GM18907 (cell line): ENCODE data around the gene CPEB1.
A peak's percentile ranks its signal among the peaks of the same experiment; 100 is the strongest.
"Not testable (repeated sequence)": the region's sequence is repeated elsewhere in the genome, so short reads cannot be mapped to it uniquely, and the experiment has no call there.

Experiments
- ATAC-seq: cut with Tn5 transposase; IDR thresholded peaks from one replicate; pipeline ENCODE4 v1.9.1; 2021; ENCODE audit warnings: mild to moderate bottlenecking, moderate library complexity; ENCODE audit not compliant: unreplicated experiment

CPEB1 gene

DNA sequence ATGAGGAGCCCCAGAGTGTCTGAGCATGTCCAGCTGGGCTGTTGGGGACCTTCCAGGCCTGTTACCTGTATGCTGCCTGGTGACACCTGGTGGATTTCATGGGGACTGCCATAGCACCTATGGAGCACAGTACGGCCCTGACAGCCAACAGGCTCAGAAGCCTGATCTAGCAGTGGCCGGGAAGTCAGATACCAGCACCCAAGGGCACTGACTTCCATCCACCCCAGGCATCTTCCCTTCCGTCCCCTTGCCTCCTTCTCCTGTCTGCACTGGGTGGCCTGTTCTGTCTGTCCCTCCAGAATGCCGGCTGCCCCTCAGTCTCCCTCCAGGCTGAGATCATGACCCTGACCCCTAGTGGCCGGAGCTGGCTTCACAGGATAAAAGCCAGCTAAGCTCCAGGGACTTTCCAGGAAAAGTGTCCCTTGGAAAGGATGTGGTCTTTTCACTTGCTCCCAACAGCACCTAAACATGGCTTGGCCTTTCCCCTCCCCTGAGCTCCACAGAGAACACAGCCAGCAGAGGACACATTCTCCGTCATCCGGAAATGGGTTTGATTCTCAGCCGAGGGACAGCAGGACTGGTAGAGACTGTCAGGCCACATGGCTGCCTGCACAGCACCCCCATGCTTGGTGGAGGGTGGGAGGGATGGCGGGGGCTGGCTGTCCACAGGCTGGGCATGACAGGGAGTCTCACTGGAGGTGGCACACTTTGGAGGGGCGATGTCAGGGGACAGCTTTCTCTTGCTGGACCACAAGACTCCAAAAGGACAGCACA is 116.4 kb downstream of the CPEB1 start:
- peak; percentile 88 for ATAC-seq

DNA sequence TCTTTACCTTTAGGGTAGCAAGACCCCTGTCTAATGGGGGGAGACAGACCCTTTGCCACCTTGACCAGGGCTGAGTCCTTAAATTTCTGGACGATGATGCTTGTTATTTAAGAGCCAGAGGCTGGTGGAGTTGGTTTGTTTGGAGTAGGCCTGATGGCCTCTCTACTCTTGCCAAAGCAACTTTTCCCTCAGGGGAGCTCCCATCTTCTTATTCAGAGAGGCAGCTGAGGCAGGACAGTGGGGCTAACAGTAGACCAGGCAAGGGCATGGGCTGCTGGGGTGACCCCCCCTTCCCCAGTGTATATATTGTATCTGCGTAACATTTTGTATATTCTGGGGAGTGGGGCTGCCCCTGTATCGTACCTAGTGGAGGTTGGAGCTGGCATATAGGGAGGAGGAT is 117.2 kb downstream of the CPEB1 start:
- ATAC-seq, result no peak

DNA sequence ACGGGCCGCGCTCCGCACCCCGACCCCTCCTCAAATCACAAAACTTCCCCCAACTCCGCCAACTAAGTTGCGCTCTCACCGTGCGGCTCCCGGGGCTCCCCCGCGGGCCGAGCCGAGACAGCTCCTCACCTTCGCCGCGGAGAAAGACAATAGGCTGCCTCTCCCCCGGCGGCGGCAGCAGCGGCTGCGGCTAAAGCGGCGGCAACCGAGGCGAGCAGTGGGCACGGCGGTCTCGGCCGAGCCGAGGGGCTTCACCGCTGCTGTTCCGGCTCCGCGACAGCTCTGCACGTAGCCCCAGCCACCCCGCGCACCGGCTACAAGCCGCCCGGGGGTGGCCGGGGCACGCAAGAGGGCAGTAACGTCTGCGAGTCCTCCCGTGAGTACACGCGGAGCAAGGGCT is 133.6 kb downstream of the CPEB1 start:
- not testable (repeated sequence) for ATAC-seq

DNA sequence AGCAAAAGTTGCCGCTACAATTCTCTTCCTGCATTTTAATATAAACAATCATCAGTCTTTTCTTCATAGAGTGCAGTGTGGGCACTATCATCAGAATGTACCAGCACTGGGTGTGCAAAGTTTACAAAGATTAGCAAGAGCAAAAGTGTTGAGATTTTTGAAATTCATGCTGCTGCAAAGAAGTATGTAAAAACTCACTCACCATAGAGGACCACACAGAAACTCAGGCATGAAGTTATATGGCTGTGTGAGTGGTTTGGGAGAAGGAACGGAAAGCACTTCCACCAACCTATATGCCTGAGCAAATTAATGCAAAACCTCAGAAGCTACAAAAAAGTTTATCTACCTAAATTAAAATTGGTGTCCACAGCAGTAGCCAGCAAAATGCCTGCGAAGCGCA is 139.5 kb downstream of the CPEB1 start:
- not testable (repeated sequence) for ATAC-seq

DNA sequence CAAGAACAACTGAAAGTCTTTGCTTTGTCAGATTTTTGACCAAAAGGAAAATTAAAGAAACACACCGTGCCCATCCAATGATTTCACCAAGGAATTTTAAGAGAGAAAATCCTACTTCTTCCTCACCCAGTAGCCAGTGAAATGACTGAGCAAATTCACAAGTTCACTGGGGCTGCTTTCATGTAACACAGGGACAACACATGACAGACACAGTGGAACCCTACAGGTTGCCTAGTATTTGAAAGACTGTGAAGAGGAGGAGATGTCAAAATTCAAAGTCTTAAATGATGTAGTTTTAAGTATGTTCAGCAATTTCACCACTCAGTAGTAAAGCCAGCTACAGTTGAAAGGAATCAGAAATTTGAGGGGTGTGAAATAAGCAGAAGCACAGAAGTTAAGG is 140.1 kb downstream of the CPEB1 start:
- ATAC-seq, result not testable (repeated sequence)

DNA sequence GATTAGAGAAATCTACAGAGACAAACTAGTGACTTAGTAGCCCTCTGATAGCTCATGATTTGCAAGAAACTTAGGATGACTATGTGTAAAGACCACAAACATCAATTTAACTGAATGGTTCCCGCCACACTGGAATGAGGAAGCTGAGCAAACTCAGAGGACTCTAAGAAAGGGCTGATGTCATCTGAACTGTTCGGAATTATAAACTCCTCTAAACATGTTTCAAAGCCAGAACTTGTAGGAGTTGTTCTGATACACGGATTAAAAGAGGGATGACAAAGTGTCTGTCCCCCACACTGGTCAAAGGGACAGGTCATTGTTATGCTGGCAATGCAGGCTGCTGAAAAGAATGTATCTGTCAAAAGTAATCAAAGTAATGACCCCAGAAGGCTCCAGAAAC is 141.3 kb downstream of the CPEB1 start:
- ATAC-seq, result not testable (repeated sequence)

DNA sequence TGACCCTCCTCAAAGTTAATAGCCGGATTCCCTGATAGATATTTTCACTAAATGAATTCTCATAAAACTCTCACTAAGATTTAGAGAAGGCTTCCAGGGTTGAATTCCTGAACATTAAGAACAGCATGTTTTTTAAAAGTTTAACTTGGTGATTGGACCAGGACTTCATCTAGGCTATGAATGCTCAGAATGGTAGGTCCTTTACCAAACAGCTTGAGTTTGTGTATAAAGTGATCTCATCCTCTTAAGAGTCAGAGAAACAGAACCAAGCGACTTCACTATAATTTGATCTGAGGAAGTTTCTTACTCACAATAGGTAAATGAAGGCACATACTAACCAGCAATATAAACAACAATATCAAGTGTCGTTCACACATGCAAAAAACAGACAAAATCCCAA is 143.1 kb downstream of the CPEB1 start:
- not testable (repeated sequence) for ATAC-seq

DNA sequence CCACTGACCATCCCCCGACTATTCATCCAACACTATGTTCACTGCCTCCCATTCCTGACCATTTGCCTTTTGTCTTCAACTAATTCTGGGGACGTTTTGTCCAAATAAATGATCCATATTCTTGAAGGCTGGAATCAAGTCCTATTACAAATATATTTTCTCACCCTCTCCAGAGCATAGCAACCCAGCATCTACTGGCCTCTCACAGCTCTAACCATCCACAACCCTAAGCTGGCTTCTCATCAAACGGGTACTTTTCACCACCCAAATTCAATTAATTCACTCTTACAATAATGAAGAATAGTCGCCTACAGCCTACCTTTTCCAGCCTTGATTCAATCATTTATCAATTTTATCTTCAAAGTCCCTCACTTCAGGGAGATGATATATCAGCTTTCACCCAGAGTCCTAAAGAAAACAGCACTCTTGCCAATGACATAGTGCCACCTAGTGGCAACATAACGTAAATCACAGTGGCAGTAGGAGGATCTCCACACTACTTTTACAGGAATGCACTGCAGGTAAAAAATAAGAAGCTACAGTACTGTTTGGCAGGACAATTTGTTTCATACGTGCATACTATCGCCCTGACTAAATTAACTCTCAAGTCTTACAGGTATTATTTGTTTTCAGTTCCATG is 144.3 kb downstream of the CPEB1 start:
- ATAC-seq, result peak; percentile 72

DNA sequence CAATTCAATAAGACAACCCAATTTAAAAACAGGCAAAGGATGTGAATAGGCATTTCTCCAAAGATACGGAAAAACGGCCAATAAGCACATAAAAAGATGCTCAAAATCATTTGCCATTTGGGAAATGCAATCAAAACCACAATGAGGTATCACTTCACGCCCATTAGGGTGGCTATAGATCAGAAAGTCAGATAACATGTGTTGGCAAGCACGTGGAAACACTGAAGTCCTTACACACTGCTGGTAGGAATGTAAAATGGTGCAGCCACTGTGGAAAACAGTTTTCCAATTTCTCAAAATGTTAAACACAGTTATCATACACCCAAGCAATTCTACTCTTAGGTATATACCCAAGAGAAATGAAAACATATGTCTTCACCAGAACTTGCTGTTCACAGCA is 146.4 kb downstream of the CPEB1 start:
- ATAC-seq, result not testable (repeated sequence)

DNA sequence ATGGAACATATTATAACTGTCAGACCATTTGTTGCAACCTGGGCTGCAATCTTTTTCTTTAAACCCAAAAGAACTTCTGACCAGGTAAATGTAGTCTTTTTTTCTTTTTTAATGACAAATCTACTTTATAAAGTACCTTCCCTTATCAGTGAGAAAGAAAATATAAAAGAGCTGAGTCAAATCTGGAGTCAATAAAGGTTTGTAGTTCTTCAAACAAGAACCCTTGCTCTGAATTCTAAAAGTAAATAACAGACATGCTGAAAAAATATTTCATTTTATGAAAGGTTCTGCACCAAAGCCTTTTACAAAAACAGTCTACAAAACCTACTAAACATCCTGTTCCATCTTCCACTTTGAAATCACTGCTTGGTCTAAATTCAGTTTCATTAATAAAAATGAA is 149.2 kb downstream of the CPEB1 start:
- not testable (repeated sequence) for ATAC-seq
